Measurements from ENCODE around the gene TMEM138.

GRCh38 chr11:61416941-61417340 is 54.8 kb downstream of the TMEM138 start:
- TF ChIP-seq ZNF274 (IDR thresholded peaks at IDR 0.05; ENCODE audit: low read depth, low read length) (no peak), SUZ12 (IDR thresholded peaks at IDR 0.05; ENCODE audit: extremely low read depth, insufficient read depth, insufficient read length) (no peak)

Measured in NT2/D1 (cell line).